DND-41 (cell line): Measurements from ENCODE around the gene ARHGDIB.

Experiments used
- ATAC-seq: fragments of 200-7000 bp; cut with Tn5 transposase; 3 replicates; pipeline ENCODE4 v1.9.1; 2021; ENCODE audit warnings: low read depth; ENCODE audit not compliant: insufficient read depth
- DNase-seq: peaks from one replicate; pipeline ENCODE4 v3.0.0-alpha.2; 2020
- H2AFZ ChIP-seq: 2 replicates; pipeline ENCODE4 v1.6.0; 2012; ENCODE audit warnings: low read depth, low read length
- H3K27ac ChIP-seq: 2 replicates; pipeline ENCODE4 v1.5.1; 2012; ENCODE audit warnings: low read length, inconsistent platforms
- H3K27me3 ChIP-seq: fragments of 200-600 bp; sonication (generic); 2 replicates; pipeline ENCODE4 v1.6.0; 2012; ENCODE audit warnings: low read length, mild to moderate bottlenecking, inconsistent platforms; ENCODE audit not compliant: insufficient read depth, poor library complexity
- H3K36me3 ChIP-seq: 2 replicates; pipeline ENCODE4 v1.5.1; 2012; ENCODE audit warnings: low read length, inconsistent platforms; ENCODE audit not compliant: insufficient read depth
- H3K4me1 ChIP-seq: 2 replicates; pipeline ENCODE4 v1.5.1; 2012; ENCODE audit warnings: mild to moderate bottlenecking, low read length; ENCODE audit not compliant: insufficient read depth
- H3K4me2 ChIP-seq: 2 replicates; pipeline ENCODE4 v1.6.0; 2012; ENCODE audit warnings: mild to moderate bottlenecking, moderate library complexity, low read length, inconsistent platforms; ENCODE audit not compliant: insufficient read depth
- H3K4me3 ChIP-seq, 2 experiments: fragments of 200-600 bp in 1 of 2; shearing (Covaris generic) in 1 of 2; 2 replicates each; pipeline ENCODE4 v1.5.1; 2012 to 2016; ENCODE audit warnings: inconsistent platforms in 2 of 2, low read length in 2 of 2, mild to moderate bottlenecking in 2 of 2, low read depth in 1 of 2, moderate library complexity in 1 of 2
- H3K79me2 ChIP-seq: 2 replicates; pipeline ENCODE4 v1.6.0; 2012; ENCODE audit warnings: low read length, inconsistent platforms; ENCODE audit not compliant: insufficient read depth
- H3K9ac ChIP-seq: 2 replicates; pipeline ENCODE4 v1.6.0; 2012; ENCODE audit warnings: low read depth, mild to moderate bottlenecking, inconsistent platforms, low read length, moderate library complexity
- H3K9me3 ChIP-seq: 2 replicates; pipeline ENCODE4 v1.5.1; 2012; ENCODE audit warnings: low read length, moderate library complexity, mild to moderate bottlenecking, inconsistent platforms; ENCODE audit not compliant: insufficient read depth, severe bottlenecking
- H4K20me1 ChIP-seq: 2 replicates; pipeline ENCODE4 v1.6.0; 2012; ENCODE audit warnings: low read length; ENCODE audit not compliant: insufficient read depth
- EZH2 ChIP-seq: IDR thresholded peaks from 3 replicates; pipeline ENCODE4 v1.6.1; 2012; ENCODE audit warnings: borderline replicate concordance, low read depth, mild to moderate bottlenecking, moderate library complexity, low read length, inconsistent platforms; ENCODE audit not compliant: severe bottlenecking
- TF ChIP-seq, protein P1 (sequence below): IDR thresholded peaks from 2 replicates; pipeline ENCODE4 v1.5.1; 2012; ENCODE audit warnings: borderline replicate concordance, low read length, moderate library complexity, mild to moderate bottlenecking; ENCODE audit not compliant: poor library complexity, severe bottlenecking; ENCODE audit errors: extremely low read depth

ARHGDIB gene

DNA sequence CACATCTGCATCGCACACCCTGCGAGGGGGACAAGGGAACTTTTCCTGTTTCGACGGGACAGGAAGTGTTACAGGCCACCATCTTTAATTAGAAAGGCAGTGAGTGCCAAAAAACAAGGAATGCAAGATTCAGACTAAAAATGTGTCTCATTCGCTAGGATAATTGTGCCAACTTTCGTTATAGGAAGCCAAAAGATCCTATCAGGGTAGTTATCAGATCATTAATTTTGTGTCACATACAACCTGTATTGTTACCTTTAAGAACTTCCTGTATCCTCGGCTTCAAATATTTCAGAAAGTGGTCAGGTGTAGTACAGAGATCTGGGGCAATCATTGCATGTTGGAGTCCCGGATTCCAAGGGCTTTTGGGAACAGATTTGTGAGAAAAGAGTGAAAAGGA lies 56.5 kb downstream of the ARHGDIB start:
- Histone ChIP-seq H3K4me3 (no peak overlapping the region), H2AFZ (no peak overlapping the region), H3K9ac (no peak overlapping the region), H3K4me2 (no peak overlapping the region), H3K9me3 (no peaks in the 10 kb centered on the region), H3K36me3 (no peaks in the 10 kb centered on the region), H3K27ac (no peak overlapping the region), H3K4me1 (peaks cover 25% of the 10 kb centered on the region), H3K79me2 (no peaks in the 10 kb centered on the region), H4K20me1 (no peaks in the 10 kb centered on the region), H3K27me3 (no peaks in the 10 kb centered on the region)
- ATAC-seq (no peak), DNase-seq (no peak)
- TF ChIP-seq, protein P1, sequence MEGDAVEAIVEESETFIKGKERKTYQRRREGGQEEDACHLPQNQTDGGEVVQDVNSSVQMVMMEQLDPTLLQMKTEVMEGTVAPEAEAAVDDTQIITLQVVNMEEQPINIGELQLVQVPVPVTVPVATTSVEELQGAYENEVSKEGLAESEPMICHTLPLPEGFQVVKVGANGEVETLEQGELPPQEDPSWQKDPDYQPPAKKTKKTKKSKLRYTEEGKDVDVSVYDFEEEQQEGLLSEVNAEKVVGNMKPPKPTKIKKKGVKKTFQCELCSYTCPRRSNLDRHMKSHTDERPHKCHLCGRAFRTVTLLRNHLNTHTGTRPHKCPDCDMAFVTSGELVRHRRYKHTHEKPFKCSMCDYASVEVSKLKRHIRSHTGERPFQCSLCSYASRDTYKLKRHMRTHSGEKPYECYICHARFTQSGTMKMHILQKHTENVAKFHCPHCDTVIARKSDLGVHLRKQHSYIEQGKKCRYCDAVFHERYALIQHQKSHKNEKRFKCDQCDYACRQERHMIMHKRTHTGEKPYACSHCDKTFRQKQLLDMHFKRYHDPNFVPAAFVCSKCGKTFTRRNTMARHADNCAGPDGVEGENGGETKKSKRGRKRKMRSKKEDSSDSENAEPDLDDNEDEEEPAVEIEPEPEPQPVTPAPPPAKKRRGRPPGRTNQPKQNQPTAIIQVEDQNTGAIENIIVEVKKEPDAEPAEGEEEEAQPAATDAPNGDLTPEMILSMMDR = no peak
- no peak for TF ChIP-seq EZH2

DNA sequence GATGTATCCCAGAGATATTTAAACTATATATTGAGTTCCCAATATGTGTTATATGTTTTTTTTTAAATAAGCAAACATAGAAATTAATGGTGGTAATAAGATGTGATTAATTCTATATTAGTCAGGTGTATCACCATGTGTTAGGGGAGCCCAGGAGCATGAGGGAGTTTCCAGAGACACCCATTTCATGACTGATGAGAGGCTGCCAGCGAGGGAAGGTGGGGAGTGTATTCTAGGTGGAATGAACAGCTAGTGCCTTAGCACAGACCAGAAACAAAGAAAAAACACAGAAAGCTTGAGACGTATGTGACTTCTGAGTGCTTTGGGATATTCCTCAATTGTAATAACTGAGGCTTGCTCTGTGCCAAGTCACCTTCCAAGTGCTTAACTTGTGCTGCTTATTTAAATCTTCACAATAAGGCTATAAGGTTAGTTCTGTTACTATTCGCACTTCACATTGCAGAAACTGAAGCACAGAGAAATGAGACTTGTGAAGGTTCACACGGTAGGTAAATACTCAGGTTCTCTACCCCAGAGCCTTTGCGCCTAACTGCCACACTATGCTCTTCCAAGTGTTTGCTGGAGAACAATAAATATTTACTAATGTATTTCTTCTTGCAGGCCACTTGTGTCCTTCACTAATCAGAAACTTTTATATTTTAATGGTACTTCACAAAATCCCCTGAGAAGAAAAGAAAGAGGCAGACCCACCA lies 57.9 kb downstream of the ARHGDIB start:
- TF ChIP-seq, protein P1 = no peak
- TF ChIP-seq EZH2 = no peak
- H3K27ac ChIP-seq = peak overlapping the region; percentile 27
- H4K20me1 ChIP-seq = no peaks in the 10 kb centered on the region
- ATAC-seq (no peak), DNase-seq (no peak)
- H3K79me2 ChIP-seq = no peaks in the 10 kb centered on the region
- H3K36me3 ChIP-seq = no peaks in the 10 kb centered on the region
- no peak overlapping the region for H3K4me3 ChIP-seq
- no peak overlapping the region for H2AFZ ChIP-seq
- H3K27me3 ChIP-seq = no peaks in the 10 kb centered on the region
- H3K4me2 ChIP-seq = no peak overlapping the region
- H3K4me1 ChIP-seq = peaks cover 25% of the 10 kb centered on the region
- H3K9me3 ChIP-seq = no peaks in the 10 kb centered on the region
- H3K9ac ChIP-seq = no peak overlapping the region

DNA sequence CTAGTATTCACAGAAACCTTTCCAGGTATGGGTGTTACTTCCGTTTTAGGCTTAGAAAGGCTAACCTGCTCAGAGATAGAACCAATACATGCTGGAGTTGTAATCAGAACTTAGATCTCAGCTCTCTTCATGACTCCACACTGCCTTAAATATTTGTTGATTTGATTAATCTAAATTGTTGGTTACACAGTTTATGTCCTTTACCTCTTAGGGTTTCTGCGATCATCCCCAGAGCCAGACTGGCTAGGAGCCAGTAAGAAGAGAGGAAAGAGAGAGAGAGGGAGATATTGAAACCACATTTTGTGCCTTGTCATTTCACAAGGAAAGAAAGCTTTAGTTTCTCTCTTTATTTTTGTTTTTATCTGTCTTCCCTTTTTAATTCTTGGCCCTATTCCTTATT lies 58.9 kb downstream of the ARHGDIB start:
- Histone ChIP-seq H3K79me2 (no peaks in the 10 kb centered on the region), H2AFZ (peak overlapping the region; percentile 54; the same call in 1 of the 2 replicates), H3K4me2 (peak overlapping the region; percentile 48; the same call in 1 of the 2 replicates), H3K9me3 (no peaks in the 10 kb centered on the region), H3K27ac (no peak overlapping the region; the same call in 1 of the 2 replicates), H3K9ac (no peak overlapping the region), H3K4me3 (no peak overlapping the region), H3K4me1 (peaks cover 25% of the 10 kb centered on the region), H3K36me3 (no peaks in the 10 kb centered on the region), H4K20me1 (no peaks in the 10 kb centered on the region), H3K27me3 (no peaks in the 10 kb centered on the region)
- TF ChIP-seq, protein P1 = no peak
- no peak for TF ChIP-seq EZH2
- ATAC-seq (peak; percentile 77), DNase-seq (no peak)
